Fibroblast of mammary gland (primary cell): Measurements from ENCODE around the gene CFAP107.
A peak's percentile ranks its signal among the peaks of the same experiment; 100 is the strongest.

Experiments
- DNase-seq: peaks from one replicate; pipeline ENCODE4 v3.0.0-alpha.2; 2010; ENCODE audit warnings: low read depth
- H3K4me3 ChIP-seq: 2 replicates; pipeline ENCODE4 v1.5.1; 2011; ENCODE audit warnings: low read depth, mild to moderate bottlenecking, low read length, moderate library complexity; ENCODE audit not compliant: control insufficient read depth
- TF ChIP-seq, protein P1 (sequence below): conservative IDR thresholded peaks from 2 replicates; pipeline ENCODE4 v1.5.1; 2011; ENCODE audit warnings: low read depth, low read length, inconsistent platforms; ENCODE audit not compliant: control insufficient read depth, insufficient read depth

The CFAP107 gene

DNA sequence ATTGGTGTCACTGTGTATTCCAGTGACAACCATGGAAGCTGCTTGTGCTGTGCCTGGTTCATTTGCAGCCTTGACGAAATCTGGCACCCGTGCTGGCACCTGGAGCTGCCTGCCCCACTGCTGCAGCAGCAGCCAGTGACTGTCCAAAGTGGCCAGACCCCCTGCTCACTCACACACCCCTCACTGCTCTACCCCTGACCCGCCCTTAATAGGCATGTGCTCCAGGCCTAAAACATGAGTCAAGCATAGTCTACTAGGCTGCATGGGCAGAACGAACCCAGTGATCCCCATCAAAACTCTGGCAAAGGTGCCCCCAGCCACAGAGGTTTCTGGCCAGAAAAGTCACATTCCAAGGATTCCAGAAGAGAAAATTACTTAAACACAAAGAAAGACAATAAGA is 52.9 kb downstream of the CFAP107 start:
- DNase-seq = no peak
- no peak overlapping the region for H3K4me3 ChIP-seq
- TF ChIP-seq, protein P1, sequence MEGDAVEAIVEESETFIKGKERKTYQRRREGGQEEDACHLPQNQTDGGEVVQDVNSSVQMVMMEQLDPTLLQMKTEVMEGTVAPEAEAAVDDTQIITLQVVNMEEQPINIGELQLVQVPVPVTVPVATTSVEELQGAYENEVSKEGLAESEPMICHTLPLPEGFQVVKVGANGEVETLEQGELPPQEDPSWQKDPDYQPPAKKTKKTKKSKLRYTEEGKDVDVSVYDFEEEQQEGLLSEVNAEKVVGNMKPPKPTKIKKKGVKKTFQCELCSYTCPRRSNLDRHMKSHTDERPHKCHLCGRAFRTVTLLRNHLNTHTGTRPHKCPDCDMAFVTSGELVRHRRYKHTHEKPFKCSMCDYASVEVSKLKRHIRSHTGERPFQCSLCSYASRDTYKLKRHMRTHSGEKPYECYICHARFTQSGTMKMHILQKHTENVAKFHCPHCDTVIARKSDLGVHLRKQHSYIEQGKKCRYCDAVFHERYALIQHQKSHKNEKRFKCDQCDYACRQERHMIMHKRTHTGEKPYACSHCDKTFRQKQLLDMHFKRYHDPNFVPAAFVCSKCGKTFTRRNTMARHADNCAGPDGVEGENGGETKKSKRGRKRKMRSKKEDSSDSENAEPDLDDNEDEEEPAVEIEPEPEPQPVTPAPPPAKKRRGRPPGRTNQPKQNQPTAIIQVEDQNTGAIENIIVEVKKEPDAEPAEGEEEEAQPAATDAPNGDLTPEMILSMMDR = no peak

DNA sequence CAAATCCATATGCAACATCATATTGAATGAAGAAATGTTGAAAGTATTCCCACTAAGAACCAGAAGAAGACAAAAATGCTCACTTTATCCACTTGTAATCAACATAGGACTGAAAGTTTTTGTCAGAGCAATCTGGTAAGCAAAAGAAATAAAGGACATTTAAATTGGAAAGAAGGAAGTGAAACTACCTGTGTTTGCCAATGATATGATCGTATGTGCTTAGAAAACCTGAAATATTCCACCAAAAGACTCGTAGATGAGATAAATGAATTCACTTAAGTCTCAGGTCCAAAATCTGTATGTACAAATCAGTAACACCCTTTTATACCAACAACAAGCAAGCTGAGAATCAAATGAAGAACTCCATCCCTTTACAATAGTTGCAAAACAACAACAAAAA is 53.7 kb downstream of the CFAP107 start:
- H3K4me3 ChIP-seq = no peak overlapping the region
- TF ChIP-seq, protein P1 = no peak
- no peak for DNase-seq

GRCh38 chr1:12809933-12810332 is 63.9 kb downstream of the CFAP107 start:
- TF ChIP-seq, protein P1 = no peak
- no peak overlapping the region for H3K4me3 ChIP-seq
- DNase-seq = no peak

GRCh38 chr1:12810691-12811408 is 64.8 kb downstream of the CFAP107 start:
- peak; percentile 1 for DNase-seq
- no peak overlapping the region for H3K4me3 ChIP-seq
- TF ChIP-seq, protein P1 = no peak

DNA sequence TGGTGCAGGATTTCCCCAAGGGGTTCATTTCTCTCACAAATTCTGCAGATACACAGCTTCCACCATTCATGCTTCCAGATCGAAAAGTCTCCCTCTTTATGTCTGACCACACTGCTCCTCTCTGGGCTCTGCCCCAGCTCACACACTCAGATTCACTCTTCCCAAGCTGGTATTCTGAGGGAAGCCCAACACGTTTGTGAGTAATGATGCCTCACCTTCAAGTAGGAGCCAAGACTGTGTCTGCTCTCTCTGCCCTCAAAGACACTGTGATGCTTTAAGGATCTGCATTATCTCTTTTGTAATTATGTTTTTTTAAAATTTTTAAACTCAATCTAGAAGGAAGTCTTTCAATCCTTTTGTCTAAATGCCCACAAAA is 65.4 kb downstream of the CFAP107 start:
- DNase-seq = no peak
- no peak overlapping the region for H3K4me3 ChIP-seq
- TF ChIP-seq, protein P1 = no peak
